Stimulated activated memory B cell treated with anti-CD40 and anti-IgM and Interleukin-4, amounts not matched to agents 10 μg/mL and 1 μg/mL and 100 μg/mL, for 72 hours (primary cell): ENCODE results near the gene NODAL.
A peak's percentile ranks its signal among the peaks of the same experiment; 100 is the strongest.

Source experiments
- ATAC-seq: fragments of 150-1000 bp; cut with Tn5 transposase; 2 replicates; pipeline ENCODE4 v1.10.0; 2021
- H3K27ac Mint-ChIP-seq: one replicate; pipeline ENCODE4 v1.8.0; 2022; ENCODE audit warnings: mild to moderate bottlenecking, mixed read lengths
- H3K27me3 Mint-ChIP-seq: one replicate; pipeline ENCODE4 v1.8.0; 2022; ENCODE audit warnings: mixed read lengths
- H3K36me3 Mint-ChIP-seq: one replicate; pipeline ENCODE4 v1.8.0; 2022; ENCODE audit warnings: mixed read lengths
- H3K4me1 Mint-ChIP-seq: one replicate; pipeline ENCODE4 v1.8.0; 2022; ENCODE audit warnings: mixed read lengths
- H3K4me3 Mint-ChIP-seq: one replicate; pipeline ENCODE4 v1.8.0; 2022; ENCODE audit warnings: mild to moderate bottlenecking, moderate library complexity, mixed read lengths
- H3K9me3 Mint-ChIP-seq: one replicate; pipeline ENCODE4 v1.8.0; 2022; ENCODE audit warnings: mixed read lengths

NODAL gene

DNA sequence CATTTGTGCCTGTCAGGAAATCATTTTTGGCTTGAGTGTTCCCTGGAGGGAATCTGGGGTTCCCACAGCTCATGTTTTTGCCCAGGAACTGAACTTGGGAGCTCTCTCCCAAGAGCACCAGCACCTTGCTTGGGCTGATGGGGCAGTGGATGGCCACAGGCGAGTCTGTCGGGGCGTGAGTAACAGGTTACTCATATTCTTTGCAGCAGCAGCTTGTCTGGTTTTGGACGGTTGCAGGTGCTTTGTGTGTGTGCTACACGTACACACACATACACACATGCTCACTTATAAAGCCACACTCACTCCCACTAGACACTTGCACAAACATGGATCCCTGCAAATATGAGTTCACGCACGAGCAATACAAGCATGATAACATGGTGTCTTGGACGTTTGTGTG lies 34.2 kb upstream of the NODAL start:
- no peaks in the 10 kb centered on the region for H3K9me3 Mint-ChIP-seq
- no peak for ATAC-seq
- H3K36me3 Mint-ChIP-seq: no peaks in the 10 kb centered on the region
- no peaks in the 10 kb centered on the region for H3K27me3 Mint-ChIP-seq
- H3K4me1 Mint-ChIP-seq: peaks cover 41% of the 10 kb centered on the region
- no peak overlapping the region for H3K4me3 Mint-ChIP-seq
- no peak overlapping the region for H3K27ac Mint-ChIP-seq

- Mint-ChIP-seq H3K27ac (no peak overlapping the region), H3K4me3 (no peak overlapping the region), H3K4me1 (peaks cover 32% of the 10 kb centered on the region), H3K27me3 (no peaks in the 10 kb centered on the region), H3K36me3 (no peaks in the 10 kb centered on the region), H3K9me3 (no peaks in the 10 kb centered on the region)
- ATAC-seq: no peak
Measured at GRCh38 chr10:70474780-70475179, 33.3 kb upstream of the NODAL start.

DNA sequence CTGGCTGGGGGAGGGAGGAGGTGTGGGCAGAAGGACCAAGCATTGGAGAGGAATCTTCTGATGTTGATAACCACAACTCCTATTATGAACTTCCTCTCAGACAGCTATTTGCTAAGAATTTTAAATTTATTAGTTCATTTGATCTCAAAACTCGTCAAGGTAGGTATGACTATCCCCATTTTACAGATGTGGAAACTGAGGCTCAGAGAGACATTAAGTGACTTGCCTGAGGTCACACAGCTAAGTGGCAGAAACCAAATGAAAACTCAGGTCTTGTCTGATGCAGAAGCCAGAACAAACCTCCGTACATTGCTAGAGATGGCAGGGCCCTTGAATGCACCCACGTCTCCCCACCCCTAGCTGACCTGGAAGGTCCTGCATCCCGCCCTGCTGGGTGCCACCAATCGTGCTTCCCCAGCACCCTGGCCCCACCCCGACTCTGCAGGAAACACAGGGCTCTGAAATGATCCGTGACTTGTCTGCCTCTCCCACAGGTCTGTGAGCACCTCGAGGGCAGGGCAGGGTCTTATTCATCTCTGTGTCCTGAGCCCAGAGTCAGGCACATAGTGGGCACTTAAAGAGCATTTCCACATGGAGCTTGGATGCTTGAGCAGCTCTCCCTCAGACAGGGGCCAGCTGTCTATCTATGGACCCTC lies 31.4 kb upstream of the NODAL start:
- H3K4me3 Mint-ChIP-seq: no peak overlapping the region
- no peaks in the 10 kb centered on the region for H3K27me3 Mint-ChIP-seq
- peaks cover 20% of the 10 kb centered on the region for H3K4me1 Mint-ChIP-seq
- H3K36me3 Mint-ChIP-seq: no peaks in the 10 kb centered on the region
- no peak for ATAC-seq
- no peak overlapping the region for H3K27ac Mint-ChIP-seq
- no peaks in the 10 kb centered on the region for H3K9me3 Mint-ChIP-seq

GRCh38 chr10:70466951-70467350 lies 25.5 kb upstream of the NODAL start:
- Mint-ChIP-seq H3K36me3 (no peaks in the 10 kb centered on the region), H3K4me1 (no peaks in the 10 kb centered on the region), H3K27ac (no peak overlapping the region), H3K27me3 (no peaks in the 10 kb centered on the region), H3K4me3 (no peak overlapping the region), H3K9me3 (no peaks in the 10 kb centered on the region)
- ATAC-seq: no peak

GRCh38 chr10:70465832-70466231 lies 24.4 kb upstream of the NODAL start:
- H3K4me1 Mint-ChIP-seq: peaks cover 5% of the 10 kb centered on the region
- H3K4me3 Mint-ChIP-seq: no peak overlapping the region
- no peak for ATAC-seq
- no peaks in the 10 kb centered on the region for H3K9me3 Mint-ChIP-seq
- no peak overlapping the region for H3K27ac Mint-ChIP-seq
- H3K27me3 Mint-ChIP-seq: peaks cover 9% of the 10 kb centered on the region
- no peaks in the 10 kb centered on the region for H3K36me3 Mint-ChIP-seq

- Mint-ChIP-seq H3K36me3 (no peaks in the 10 kb centered on the region), H3K4me3 (no peak overlapping the region), H3K4me1 (peaks cover 5% of the 10 kb centered on the region), H3K27me3 (peaks cover 15% of the 10 kb centered on the region), H3K27ac (no peak overlapping the region), H3K9me3 (no peaks in the 10 kb centered on the region)
- ATAC-seq: no peak
Measured at GRCh38 chr10:70465278-70465677, 23.8 kb upstream of the NODAL start.

- no peak for ATAC-seq
- no peak overlapping the region for H3K27ac Mint-ChIP-seq
- H3K4me3 Mint-ChIP-seq: no peak overlapping the region
- H3K27me3 Mint-ChIP-seq: peaks cover 38% of the 10 kb centered on the region
- H3K9me3 Mint-ChIP-seq: no peaks in the 10 kb centered on the region
- peaks cover 8% of the 10 kb centered on the region for H3K4me1 Mint-ChIP-seq
- H3K36me3 Mint-ChIP-seq: no peaks in the 10 kb centered on the region
Measured at GRCh38 chr10:70462349-70462984, 21.0 kb upstream of the NODAL start.

DNA sequence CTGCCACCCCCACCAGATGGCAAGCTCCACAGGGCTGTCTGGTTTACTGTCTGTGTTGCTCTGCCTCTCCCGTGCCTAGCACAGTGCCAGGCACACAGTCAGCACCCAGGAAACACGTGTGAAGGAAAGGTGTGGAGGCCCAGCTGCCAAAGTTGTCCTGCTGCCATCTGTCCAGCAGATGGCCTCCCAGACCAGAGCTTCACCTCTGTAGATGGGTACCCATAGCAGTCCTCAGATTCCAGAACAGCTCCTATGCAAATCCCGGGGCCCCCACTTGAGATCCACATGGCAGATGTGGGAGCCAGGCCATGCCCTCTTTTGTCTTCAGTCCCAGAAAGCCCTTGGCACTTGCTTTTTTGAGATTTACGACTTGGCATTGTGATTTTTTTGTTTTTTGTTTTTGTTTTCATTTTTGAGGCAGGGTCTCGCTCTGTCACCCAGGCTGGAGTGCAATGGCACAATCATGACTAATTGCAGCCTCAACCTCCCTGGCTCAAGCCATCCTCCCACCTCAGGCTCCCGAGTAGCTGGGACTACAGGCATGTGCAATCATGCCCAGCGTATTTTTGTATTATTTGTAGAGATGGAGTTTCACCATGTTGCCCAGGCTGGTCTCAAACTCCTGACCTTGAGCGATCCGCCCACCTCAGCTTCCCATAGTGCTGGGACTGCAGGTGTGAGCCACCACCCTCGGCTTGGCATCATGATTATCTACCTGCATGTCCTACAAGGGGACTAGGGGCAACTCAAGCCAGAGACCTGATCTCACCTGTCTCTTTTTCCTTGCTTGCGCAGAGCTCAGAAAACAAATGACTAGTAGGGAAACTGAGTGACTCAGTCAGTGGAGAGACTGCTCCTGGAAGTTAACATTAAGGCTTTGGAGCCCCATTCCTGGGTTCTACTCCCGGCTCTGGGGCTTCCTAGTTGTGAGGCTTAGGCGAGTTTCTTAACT lies 20.2 kb upstream of the NODAL start:
- Mint-ChIP-seq H3K27me3 (peaks cover 46% of the 10 kb centered on the region), H3K9me3 (no peaks in the 10 kb centered on the region), H3K4me3 (no peak overlapping the region), H3K4me1 (peaks cover 14% of the 10 kb centered on the region), H3K27ac (no peak overlapping the region), H3K36me3 (no peaks in the 10 kb centered on the region)
- ATAC-seq: peak; percentile 67

DNA sequence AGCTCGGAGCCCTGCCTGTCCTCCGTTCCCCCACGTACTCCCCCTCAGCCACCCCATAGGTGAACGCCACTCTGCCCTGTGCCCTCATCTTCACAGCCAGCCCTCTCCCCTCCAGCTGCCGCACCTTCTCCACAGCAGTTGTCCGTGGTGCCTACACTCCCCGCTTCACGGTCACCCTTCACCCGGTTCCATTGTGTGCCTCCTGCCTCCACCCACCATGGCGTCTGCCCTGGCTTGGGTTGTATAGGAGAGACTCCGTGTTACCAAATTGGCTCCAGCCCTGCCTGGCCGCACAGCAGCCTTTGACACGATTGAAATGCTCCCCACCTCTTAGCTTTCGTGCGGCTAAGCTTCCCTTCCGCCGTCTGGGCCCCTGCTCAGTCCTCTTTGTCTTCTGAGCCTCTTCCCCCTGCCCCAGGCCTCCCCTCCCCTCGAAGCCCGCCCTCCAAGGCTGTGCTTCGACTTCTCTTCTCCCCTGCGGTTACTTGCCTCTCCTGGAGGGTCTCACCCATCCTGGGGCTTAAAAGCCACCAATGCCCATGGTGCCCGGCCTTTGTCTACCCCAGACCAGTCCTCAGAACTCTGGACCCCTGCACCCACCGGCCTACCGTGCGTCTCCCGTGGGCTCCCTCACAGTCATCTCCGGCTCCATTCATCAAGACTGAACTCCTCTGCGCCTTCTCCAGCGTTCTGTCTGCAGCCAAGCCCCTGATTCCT lies 18.5 kb upstream of the NODAL start:
- Mint-ChIP-seq H3K27me3 (peaks cover 64% of the 10 kb centered on the region), H3K4me1 (peaks cover 14% of the 10 kb centered on the region), H3K27ac (no peak overlapping the region), H3K9me3 (no peaks in the 10 kb centered on the region), H3K36me3 (no peaks in the 10 kb centered on the region), H3K4me3 (no peak overlapping the region)
- no peak for ATAC-seq

- H3K4me1 Mint-ChIP-seq: peaks cover 14% of the 10 kb centered on the region
- H3K9me3 Mint-ChIP-seq: no peaks in the 10 kb centered on the region
- H3K27ac Mint-ChIP-seq: no peak overlapping the region
- peak; percentile 37 for ATAC-seq
- no peaks in the 10 kb centered on the region for H3K36me3 Mint-ChIP-seq
- H3K4me3 Mint-ChIP-seq: no peak overlapping the region
- peaks cover 64% of the 10 kb centered on the region for H3K27me3 Mint-ChIP-seq
Measured at GRCh38 chr10:70459061-70459773, 17.7 kb upstream of the NODAL start.

- H3K4me3 Mint-ChIP-seq: no peak overlapping the region
- H3K36me3 Mint-ChIP-seq: no peaks in the 10 kb centered on the region
- H3K4me1 Mint-ChIP-seq: peaks cover 14% of the 10 kb centered on the region
- peaks cover 64% of the 10 kb centered on the region for H3K27me3 Mint-ChIP-seq
- H3K9me3 Mint-ChIP-seq: no peaks in the 10 kb centered on the region
- H3K27ac Mint-ChIP-seq: no peak overlapping the region
- peak; percentile 34 for ATAC-seq
Measured at GRCh38 chr10:70458329-70459060, 17.0 kb upstream of the NODAL start.

DNA sequence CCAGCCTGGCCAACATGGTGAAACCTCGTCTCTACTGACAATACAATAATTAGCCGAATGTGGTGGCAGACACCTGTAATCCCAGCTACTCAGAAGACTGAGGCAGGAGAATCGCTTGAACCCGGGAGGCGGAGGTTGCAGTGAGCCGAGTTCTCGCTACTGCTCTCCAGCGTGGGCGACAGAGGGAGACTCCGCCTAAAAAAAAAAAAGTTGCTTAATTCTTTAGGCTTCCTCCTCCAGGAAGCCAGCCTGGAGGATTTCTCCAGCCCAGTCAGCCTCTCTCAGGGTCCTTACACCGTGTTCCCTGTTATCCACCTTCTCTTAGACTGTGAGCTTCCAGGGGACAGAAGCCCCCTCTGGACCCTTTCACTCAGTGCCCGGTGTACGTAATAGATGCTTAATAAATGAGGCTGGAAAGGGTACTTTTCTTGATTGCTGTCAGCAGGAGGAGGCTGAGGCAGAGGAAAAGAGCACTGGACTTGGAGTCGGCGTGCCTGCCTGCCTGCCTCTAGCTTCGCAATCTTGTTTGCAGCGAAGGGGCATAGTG lies 16.4 kb upstream of the NODAL start:
- Mint-ChIP-seq H3K4me1 (peaks cover 14% of the 10 kb centered on the region), H3K27ac (no peak overlapping the region), H3K27me3 (peaks cover 64% of the 10 kb centered on the region), H3K36me3 (no peaks in the 10 kb centered on the region), H3K4me3 (no peak overlapping the region), H3K9me3 (no peaks in the 10 kb centered on the region)
- ATAC-seq: no peak

- Mint-ChIP-seq H3K36me3 (no peaks in the 10 kb centered on the region), H3K27ac (no peak overlapping the region), H3K27me3 (peaks cover 62% of the 10 kb centered on the region), H3K9me3 (no peaks in the 10 kb centered on the region), H3K4me1 (peaks cover 11% of the 10 kb centered on the region), H3K4me3 (no peak overlapping the region)
- no peak for ATAC-seq
Measured at GRCh38 chr10:70456164-70456563, 14.7 kb upstream of the NODAL start.

DNA sequence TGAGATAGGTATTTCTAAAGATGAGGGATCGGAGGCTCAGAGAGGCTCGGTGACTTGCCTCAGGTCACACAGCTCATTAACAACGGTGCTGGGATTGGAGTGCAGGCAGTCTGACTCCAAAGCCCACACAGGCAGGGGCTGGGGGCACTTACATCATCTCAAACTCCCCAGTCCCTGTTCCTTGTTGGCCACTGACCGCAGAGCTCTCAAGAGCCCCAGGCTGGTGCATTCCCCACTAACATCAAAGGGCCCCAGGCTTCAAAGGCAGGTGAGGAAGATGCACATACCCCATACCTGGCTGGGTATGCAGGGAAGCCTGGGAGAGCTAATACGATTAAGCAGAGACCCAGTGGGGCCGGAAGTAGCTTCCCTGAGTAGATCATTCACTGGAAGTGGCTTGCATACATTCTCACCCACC lies 13.7 kb upstream of the NODAL start:
- no peaks in the 10 kb centered on the region for H3K9me3 Mint-ChIP-seq

More for the DNA sequence above, 13.7 kb upstream of the NODAL start:
- ATAC-seq: no peak
- H3K27ac Mint-ChIP-seq: no peak overlapping the region
- no peak overlapping the region for H3K4me3 Mint-ChIP-seq
- no peaks in the 10 kb centered on the region for H3K36me3 Mint-ChIP-seq
- H3K27me3 Mint-ChIP-seq: peaks cover 62% of the 10 kb centered on the region
- peaks cover 9% of the 10 kb centered on the region for H3K4me1 Mint-ChIP-seq
